GM23248 (cell line): Measurements from ENCODE around the gene PIK3CD.

Experiments
- EZH2 ChIP-seq: fragments of 200-600 bp; sonication (generic); IDR thresholded peaks from 2 replicates; pipeline ENCODE4 v1.6.1; 2018; ENCODE audit warnings: antibody characterized with exemption, mild to moderate bottlenecking; ENCODE audit not compliant: insufficient read depth, poor library complexity, severe bottlenecking
- EZH2phosphoT487 ChIP-seq: fragments of 200-600 bp; sonication (generic); IDR thresholded peaks from 2 replicates; pipeline ENCODE4 v1.6.1; 2018; ENCODE audit warnings: antibody characterized with exemption, moderate library complexity, mild to moderate bottlenecking, low read depth; ENCODE audit not compliant: insufficient read depth

DNA sequence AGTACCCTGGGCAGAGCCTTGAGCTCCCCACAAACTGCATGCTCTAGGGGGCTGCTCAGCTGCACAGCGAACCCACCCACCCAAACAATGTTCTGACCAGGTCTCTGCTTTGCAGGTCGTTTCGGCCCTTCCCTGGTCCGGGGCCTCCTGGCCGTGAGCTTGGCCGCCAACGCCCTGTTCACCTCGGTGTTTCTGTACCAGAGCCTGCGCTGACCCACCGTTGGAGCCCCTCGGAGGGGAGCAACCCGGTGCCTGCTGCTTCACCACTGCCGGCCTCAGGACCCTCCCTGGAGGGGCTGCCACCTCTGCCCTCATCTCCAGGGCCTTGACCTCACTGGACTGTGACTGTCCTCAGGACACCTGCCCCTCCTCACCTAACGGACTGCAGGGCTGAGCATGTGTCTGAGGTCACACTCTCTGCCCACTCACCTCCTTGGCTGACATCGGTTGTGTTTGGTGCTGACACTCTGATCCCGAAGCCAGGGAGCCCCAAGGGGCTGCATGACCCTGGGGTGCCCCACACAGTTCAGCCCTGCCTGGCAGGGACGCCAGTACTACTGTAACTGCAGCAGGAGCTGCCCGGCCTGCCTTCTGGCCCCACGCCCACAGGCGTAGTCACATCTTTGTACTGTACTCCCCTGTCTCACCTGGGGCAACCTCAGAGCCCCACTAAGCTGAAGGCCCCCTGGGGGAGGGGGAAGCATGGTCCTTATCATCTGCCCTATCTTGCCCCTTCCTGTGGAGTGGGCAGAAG lies 38.5 kb upstream of the PIK3CD start:
- no peak for TF ChIP-seq EZH2
- TF ChIP-seq EZH2phosphoT487, result no peak
